Neural progenitor cell (in vitro differentiated cells): ENCODE results near the gene IGFALS. TPM values are rescaled to one million over a fixed set of nuclear protein-coding genes. Genes with fewer than 3 reads are reported as not detected.

Source experiments
- DNase-seq: peaks from one replicate; pipeline ENCODE4 v3.0.0-alpha.2; 2016; ENCODE audit warnings: low spot score
- H2AFZ ChIP-seq: fragments of 200-600 bp; sonication (generic); replicated peaks from 2 replicates; pipeline ENCODE4 v1.6.1; 2016; ENCODE audit warnings: antibody characterized with exemption
- H3F3A ChIP-seq: fragments of 200-600 bp; sonication (generic); 2 replicates; pipeline ENCODE4 v1.6.1; 2016; ENCODE audit warnings: antibody characterized with exemption, low read depth
- H3K27ac ChIP-seq: fragments of 200-600 bp; sonication (generic); 2 replicates; pipeline ENCODE4 v1.5.1; 2016; ENCODE audit warnings: mild to moderate bottlenecking
- H3K27me3 ChIP-seq: fragments of 200-600 bp; sonication (generic); 2 replicates; pipeline ENCODE4 v1.6.1; 2016; ENCODE audit warnings: mild to moderate bottlenecking, moderate library complexity
- H3K36me3 ChIP-seq: fragments of 200-600 bp; sonication (generic); 2 replicates; pipeline ENCODE4 v1.5.1; 2016
- H3K4me1 ChIP-seq: fragments of 200-600 bp; sonication (generic); 2 replicates; pipeline ENCODE4 v1.6.1; 2016; ENCODE audit warnings: mixed run types
- H3K4me2 ChIP-seq: fragments of 200-600 bp; sonication (generic); 2 replicates; pipeline ENCODE4 v1.6.1; 2016
- H3K4me3 ChIP-seq: fragments of 200-600 bp; sonication (generic); 2 replicates; pipeline ENCODE4 v1.5.1; 2016
- H3K79me2 ChIP-seq: fragments of 200-600 bp; sonication (generic); 2 replicates; pipeline ENCODE4 v1.6.1; 2016; ENCODE audit warnings: low read depth
- H3K9ac ChIP-seq: fragments of 200-600 bp; sonication (generic); 2 replicates; pipeline ENCODE4 v1.6.1; 2016
- H3K9me3 ChIP-seq: fragments of 200-600 bp; sonication (generic); 2 replicates; pipeline ENCODE4 v1.5.1; 2016; ENCODE audit warnings: low read depth
- H4K20me1 ChIP-seq: fragments of 200-600 bp; sonication (generic); 2 replicates; pipeline ENCODE4 v1.6.1; 2016; ENCODE audit warnings: low read depth
- H3K27ac Mint-ChIP-seq: 3 replicates; pipeline ENCODE4 v1.8.0; 2021; ENCODE audit warnings: mixed read lengths
- H3K27me3 Mint-ChIP-seq: 2 replicates; pipeline ENCODE4 v1.8.0; 2022; ENCODE audit warnings: low read depth, mild to moderate bottlenecking, inconsistent platforms, moderate library complexity, mixed read lengths; ENCODE audit not compliant: insufficient read depth
- H3K36me3 Mint-ChIP-seq: 3 replicates; pipeline ENCODE4 v1.8.0; 2021; ENCODE audit warnings: mixed read lengths
- H3K4me1 Mint-ChIP-seq: 3 replicates; pipeline ENCODE4 v1.8.0; 2021; ENCODE audit warnings: mixed read lengths
- H3K4me3 Mint-ChIP-seq: 3 replicates; pipeline ENCODE4 v1.8.0; 2021; ENCODE audit warnings: mild to moderate bottlenecking, moderate library complexity, mixed read lengths
- H3K9me3 Mint-ChIP-seq: 3 replicates; pipeline ENCODE4 v1.8.0; 2020; ENCODE audit warnings: mixed read lengths
- EZH2 ChIP-seq: fragments of 200-600 bp; sonication (generic); IDR thresholded peaks from 2 replicates; pipeline ENCODE4 v1.6.1; 2017; ENCODE audit warnings: antibody characterized with exemption, mild to moderate bottlenecking, moderate library complexity
- EZH2phosphoT487 ChIP-seq: fragments of 200-600 bp; sonication (generic); IDR thresholded peaks from 2 replicates; pipeline ENCODE4 v1.6.1; 2017; ENCODE audit warnings: antibody characterized with exemption
- total RNA-seq: library from RNA; depleted of rRNA; stranded (reverse); fragments of >200 nt; gene quantifications from 2 replicates; pipeline ENCODE4 v1.2.3, GENCODE V29; 2015; ENCODE audit warnings: low replicate concordance
- TF ChIP-seq, protein P1 (sequence below): fragments of 200-600 bp; sonication (generic); IDR thresholded peaks from 2 replicates; pipeline ENCODE4 v1.5.1; 2017; ENCODE audit warnings: antibody characterized with exemption, mild to moderate bottlenecking

Gene IGFALS
- total RNA-seq, 1 donor from 2014 or later: not detected

DNA sequence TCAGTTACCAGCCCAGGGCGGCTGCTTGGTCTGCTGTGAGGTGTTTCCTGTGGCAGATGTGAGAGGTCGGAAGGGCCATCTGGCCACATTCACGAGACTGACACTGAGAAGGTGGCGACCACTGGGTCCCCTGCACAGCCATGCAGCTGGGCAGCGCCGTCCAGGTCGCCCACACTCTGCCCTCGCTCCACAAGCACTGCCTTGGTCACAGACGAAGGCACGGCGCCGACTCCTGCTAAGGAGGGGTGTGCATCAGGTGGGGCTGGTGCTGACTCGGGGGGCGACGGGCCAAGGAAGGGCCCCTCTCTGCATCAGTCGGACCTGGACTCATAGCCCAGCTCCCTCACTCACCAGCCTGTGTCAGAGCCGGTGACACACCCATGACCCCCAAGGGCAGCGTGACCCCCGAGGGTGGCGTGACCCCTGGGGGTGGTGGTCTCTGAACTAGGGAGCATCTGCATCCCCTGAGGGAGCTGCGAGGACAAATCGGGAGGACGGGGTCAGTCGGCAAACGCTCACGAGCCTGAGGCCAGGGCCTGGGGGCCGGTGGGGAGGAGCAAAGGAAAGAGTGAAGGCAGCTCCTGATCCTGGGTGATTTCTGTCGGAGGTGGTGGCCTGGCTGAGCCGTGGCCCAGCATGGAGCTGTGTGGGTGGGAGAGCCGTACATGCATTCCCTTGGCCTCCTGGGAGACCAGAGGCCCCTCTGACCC is 52.6 kb downstream of the IGFALS start:
- no peak overlapping the region for H3K27ac ChIP-seq
- H3K36me3 ChIP-seq: no peaks in the 10 kb centered on the region
- Mint-ChIP-seq H3K36me3 (peaks cover 2% of the 10 kb centered on the region), H3K9me3 (no peaks in the 10 kb centered on the region), H3K4me3 (no peak overlapping the region), H3K27ac (no peak overlapping the region), H3K27me3 (no peaks in the 10 kb centered on the region), H3K4me1 (no peaks in the 10 kb centered on the region)
- TF ChIP-seq EZH2phosphoT487 (no peak), EZH2 (no peak)
- TF ChIP-seq, protein P1, sequence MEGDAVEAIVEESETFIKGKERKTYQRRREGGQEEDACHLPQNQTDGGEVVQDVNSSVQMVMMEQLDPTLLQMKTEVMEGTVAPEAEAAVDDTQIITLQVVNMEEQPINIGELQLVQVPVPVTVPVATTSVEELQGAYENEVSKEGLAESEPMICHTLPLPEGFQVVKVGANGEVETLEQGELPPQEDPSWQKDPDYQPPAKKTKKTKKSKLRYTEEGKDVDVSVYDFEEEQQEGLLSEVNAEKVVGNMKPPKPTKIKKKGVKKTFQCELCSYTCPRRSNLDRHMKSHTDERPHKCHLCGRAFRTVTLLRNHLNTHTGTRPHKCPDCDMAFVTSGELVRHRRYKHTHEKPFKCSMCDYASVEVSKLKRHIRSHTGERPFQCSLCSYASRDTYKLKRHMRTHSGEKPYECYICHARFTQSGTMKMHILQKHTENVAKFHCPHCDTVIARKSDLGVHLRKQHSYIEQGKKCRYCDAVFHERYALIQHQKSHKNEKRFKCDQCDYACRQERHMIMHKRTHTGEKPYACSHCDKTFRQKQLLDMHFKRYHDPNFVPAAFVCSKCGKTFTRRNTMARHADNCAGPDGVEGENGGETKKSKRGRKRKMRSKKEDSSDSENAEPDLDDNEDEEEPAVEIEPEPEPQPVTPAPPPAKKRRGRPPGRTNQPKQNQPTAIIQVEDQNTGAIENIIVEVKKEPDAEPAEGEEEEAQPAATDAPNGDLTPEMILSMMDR: no peak
- no peaks in the 10 kb centered on the region for H3K27me3 ChIP-seq
- H3K9me3 ChIP-seq: no peaks in the 10 kb centered on the region
- H2AFZ ChIP-seq: no peak overlapping the region
- H4K20me1 ChIP-seq: no peaks in the 10 kb centered on the region
- no peak overlapping the region for H3K9ac ChIP-seq
- H3K4me2 ChIP-seq: no peak overlapping the region
- H3K4me3 ChIP-seq: no peak overlapping the region
- H3F3A ChIP-seq: peaks cover 42% of the 10 kb centered on the region
- no peak for DNase-seq
- no peaks in the 10 kb centered on the region for H3K4me1 ChIP-seq
- no peaks in the 10 kb centered on the region for H3K79me2 ChIP-seq

Other genes with a start within 250 kb of the IGFALS start
- gene IFT140, start 181.6 kb downstream of the IGFALS start, total RNA-seq: 33.8 and 64.4 TPM in 2 replicates
- 11.7 and 19.5 TPM in 2 replicates for gene CRAMP1, start 181.3 kb downstream of the IGFALS start, total RNA-seq
- gene JPT2, start 115.4 kb downstream of the IGFALS start, total RNA-seq: 187 and 207 TPM in 2 replicates
- gene MAPK8IP3, start 87.5 kb downstream of the IGFALS start, total RNA-seq: 28.5 and 71.3 TPM in 2 replicates
- gene NME3, start 22.2 kb downstream of the IGFALS start, total RNA-seq: 15.6 and 42.5 TPM in 2 replicates
- 2.3 and 10.3 TPM in 2 replicates for gene EME2, start 20.9 kb downstream of the IGFALS start, total RNA-seq
- gene MRPS34, start 20.6 kb downstream of the IGFALS start, total RNA-seq: 48.4 and 108 TPM in 2 replicates
- 18.7 and 53.4 TPM in 2 replicates for gene SPSB3, start 11.1 kb downstream of the IGFALS start, total RNA-seq
- 22.8 and 77.7 TPM in 2 replicates for gene NUBP2, start 10.7 kb downstream of the IGFALS start, total RNA-seq
- 38.3 and 72.1 TPM in 2 replicates for gene HAGH, start 33.1 kb upstream of the IGFALS start, total RNA-seq
- gene FAHD1, start 33.5 kb upstream of the IGFALS start, total RNA-seq: 18.5 and 21.6 TPM in 2 replicates
- gene MEIOB, start 78.5 kb upstream of the IGFALS start, total RNA-seq: 1.9 and 3.7 TPM in 2 replicates
- gene HS3ST6, start 124.7 kb upstream of the IGFALS start, total RNA-seq: 1.1 TPM in 1 of 2 replicates, not detected in the other
- 19.4 and 26.9 TPM in 2 replicates for gene MSRB1, start 149.5 kb upstream of the IGFALS start, total RNA-seq
- not detected in 2 replicates for gene RPL3L, start 161.0 kb upstream of the IGFALS start, total RNA-seq
- gene NDUFB10, start 165.8 kb upstream of the IGFALS start, total RNA-seq: 155 and 160 TPM in 2 replicates
- 3,079 and 5,348 TPM in 2 replicates for gene RPS2, start 171.1 kb upstream of the IGFALS start, total RNA-seq
- not detected in 2 replicates for gene RNF151, start 173.2 kb upstream of the IGFALS start, total RNA-seq
- 30.7 and 47.6 TPM in 2 replicates for gene TBL3, start 178.3 kb upstream of the IGFALS start, total RNA-seq
- gene NOXO1, start 187.8 kb upstream of the IGFALS start, total RNA-seq: not detected in 2 replicates
- gene GFER, start 190.5 kb upstream of the IGFALS start, total RNA-seq: 35.1 and 35.5 TPM in 2 replicates
- gene SYNGR3, start 196.3 kb upstream of the IGFALS start, total RNA-seq: 4.4 and 8.7 TPM in 2 replicates
- gene ZNF598, start 216.1 kb upstream of the IGFALS start, total RNA-seq: 12.7 and 31.2 TPM in 2 replicates
- 0.99 TPM in 1 of 2 replicates, not detected in the other for gene NPW, start 226.1 kb upstream of the IGFALS start, total RNA-seq
- gene NHERF2, start 233.2 kb upstream of the IGFALS start, total RNA-seq: 3.0 and 9.1 TPM in 2 replicates